IMR-90 (cell line): ENCODE results near the gene CHRM4. TPM values are rescaled to one million over a fixed set of nuclear protein-coding genes. Genes with fewer than 3 reads are reported as not detected.

Source experiments
- ATAC-seq: fragments of 200-7000 bp; cut with Tn5 transposase; 2 replicates; pipeline ENCODE4 v1.9.1; 2020; ENCODE audit warnings: low read depth, mild to moderate bottlenecking, moderate library complexity
- BruUV-seq: library from RNA; stranded (reverse); fragments of 400-500 nt; replicated peaks from 2 replicates; lab custom pipeline; 2021; lab: Mats Ljungman, UMichigan
- CTCF ChIA-PET: fragments of 300-600 bp; formaldehyde crosslinking; extraction: SDS; loops from one replicate; lab custom pipeline; 2021; ENCODE audit warnings: antibody characterized with exemption; lab: Yijun Ruan, JAX
- POLR2A ChIA-PET: fragments of 300-600 bp; sonication (Branson Sonifier 250); formaldehyde crosslinking; loops from one replicate; lab custom pipeline; 2022; ENCODE audit warnings: antibody characterized with exemption; ENCODE audit not compliant: unreplicated experiment; lab: Charles Lee
- DNase-seq: peaks from one replicate; pipeline ENCODE4 v3.0.0; 2013
- H2AFZ ChIP-seq: replicated peaks from 2 replicates; pipeline ENCODE3; 2013; ENCODE audit warnings: low read length, mild to moderate bottlenecking; ENCODE audit not compliant: poor library complexity
- H2AK5ac ChIP-seq: 2 replicates; pipeline ENCODE4 v1.6.1; 2013; ENCODE audit warnings: low read depth, low read length, inconsistent platforms
- H2AK9ac ChIP-seq: replicated peaks from 2 replicates; pipeline ENCODE3; 2013; ENCODE audit warnings: mild to moderate bottlenecking, low read depth, low read length, moderate library complexity; ENCODE audit not compliant: poor library complexity
- H2BK120ac ChIP-seq: 2 replicates; pipeline ENCODE4 v1.6.1; 2013; ENCODE audit warnings: low read depth, low read length, inconsistent platforms
- H2BK15ac ChIP-seq: 3 replicates; pipeline ENCODE4 v1.6.1; 2013; ENCODE audit warnings: low read depth, low read length, inconsistent platforms
- H2BK20ac ChIP-seq: 2 replicates; pipeline ENCODE4 v1.6.1; 2013; ENCODE audit warnings: low read depth, mild to moderate bottlenecking, inconsistent platforms, low read length, moderate library complexity
- H2BK5ac ChIP-seq: 2 replicates; pipeline ENCODE4 v1.6.1; 2013; ENCODE audit warnings: mild to moderate bottlenecking, low read depth, low read length, inconsistent platforms; ENCODE audit not compliant: poor library complexity, severe bottlenecking
- H3K14ac ChIP-seq: replicated peaks from 2 replicates; pipeline ENCODE4 v1.6.1; 2013; ENCODE audit warnings: low read depth, low read length, inconsistent platforms
- H3K18ac ChIP-seq: 2 replicates; pipeline ENCODE4 v1.6.1; 2013; ENCODE audit warnings: low read depth, low read length, control low read depth
- H3K23ac ChIP-seq: 2 replicates; pipeline ENCODE4 v1.6.1; 2013; ENCODE audit warnings: low read depth, low read length, inconsistent platforms
- H3K27ac ChIP-seq: 2 replicates; pipeline ENCODE4 v1.5.1; 2013; ENCODE audit warnings: mild to moderate bottlenecking, control low read depth, low read length; ENCODE audit not compliant: insufficient read depth
- H3K27me3 ChIP-seq: 2 replicates; pipeline ENCODE4 v1.6.1; 2013; ENCODE audit warnings: low read length; ENCODE audit not compliant: control insufficient read depth, insufficient read depth
- H3K36me3 ChIP-seq: 2 replicates; pipeline ENCODE4 v1.6.1; 2013; ENCODE audit warnings: low read length, mixed read lengths; ENCODE audit not compliant: control insufficient read depth, insufficient read depth
- H3K4ac ChIP-seq: 2 replicates; pipeline ENCODE4 v1.6.1; 2013; ENCODE audit warnings: low read depth, low read length, inconsistent platforms
- H3K4me1 ChIP-seq: 2 replicates; pipeline ENCODE4 v1.6.1; 2013; ENCODE audit warnings: low read length, mixed read lengths; ENCODE audit not compliant: control insufficient read depth, insufficient read depth
- H3K4me2 ChIP-seq: 2 replicates; pipeline ENCODE4 v1.6.1; 2013; ENCODE audit warnings: low read depth, mild to moderate bottlenecking, control low read depth, low read length, moderate library complexity
- H3K4me3 ChIP-seq: 2 replicates; pipeline ENCODE4 v1.5.1; 2013; ENCODE audit warnings: low read depth, mild to moderate bottlenecking, control low read depth, low read length, moderate library complexity; ENCODE audit not compliant: insufficient read depth
- H3K56ac ChIP-seq: 2 replicates; pipeline ENCODE4 v1.6.1; 2013; ENCODE audit warnings: low read length, inconsistent platforms; ENCODE audit not compliant: insufficient read depth; ENCODE audit errors: extremely low read depth
- H3K79me1 ChIP-seq, 2 experiments: 2 replicates each; pipeline ENCODE4 v1.6.1; 2013; ENCODE audit warnings: low read length in 2 of 2, inconsistent platforms in 1 of 2, low read depth in 1 of 2
- H3K9ac ChIP-seq: 2 replicates; pipeline ENCODE4 v1.6.1; 2013; ENCODE audit warnings: low read depth, low read length, control low read depth
- H3K9me1 ChIP-seq: 2 replicates; pipeline ENCODE4 v1.6.1; 2013; ENCODE audit warnings: low read length, inconsistent platforms; ENCODE audit not compliant: insufficient read depth
- H3K9me3 ChIP-seq: 2 replicates; pipeline ENCODE4 v1.6.1; 2013; ENCODE audit warnings: low read length; ENCODE audit not compliant: control insufficient read depth, insufficient read depth
- H4K20me1 ChIP-seq: 2 replicates; pipeline ENCODE4 v1.6.1; 2013; ENCODE audit warnings: low read length, inconsistent platforms; ENCODE audit not compliant: insufficient read depth
- H4K5ac ChIP-seq: 2 replicates; pipeline ENCODE4 v1.6.1; 2013; ENCODE audit warnings: mild to moderate bottlenecking, low read depth, low read length, control low read depth
- H4K8ac ChIP-seq, 2 experiments: 2 replicates each; pipeline ENCODE4 v1.6.1; 2013; ENCODE audit warnings: low read depth in 2 of 2, low read length in 2 of 2, control low read depth in 1 of 2, inconsistent platforms in 1 of 2
- H4K91ac ChIP-seq: 2 replicates; pipeline ENCODE4 v1.6.1; 2013; ENCODE audit warnings: low read depth, low read length, inconsistent platforms; ENCODE audit not compliant: insufficient read depth
- BHLHE40 ChIP-seq: fragments of 150-350 bp; IDR thresholded peaks from 2 replicates; pipeline ENCODE4 v1.6.1; 2016; ENCODE audit warnings: mild to moderate bottlenecking, low read depth, low read length
- CTCF ChIP-seq: conservative IDR thresholded peaks from 2 replicates; pipeline ENCODE4 v1.5.1; 2012; ENCODE audit warnings: mild to moderate bottlenecking, low read depth, low read length, improper control_type of control experiment
- RAD21 ChIP-seq: IDR thresholded peaks from 2 replicates; pipeline ENCODE4 v1.6.1; 2012; ENCODE audit warnings: low read length, improper control_type of control experiment
- WGBS, 2 experiments: methylation state at CpG; one replicate each; pipeline versions ENCODE4 v1.1.5 to v1.1.7; 2013; ENCODE audit warnings: missing lambda C conversion rate in 2 of 2; ENCODE audit not compliant: insufficient read length in 1 of 2; ENCODE audit errors: extremely low coverage in 2 of 2; 5-methylcytosine and 5-hydroxymethylcytosine counted together
- dilution Hi-C: fragments of 300-500 bp; cut with HindIII; formaldehyde crosslinking; loops from one replicate; pipeline ENCODE4 v1.14.3; 2018; ENCODE audit warnings: low sequenced_read_pairs; ENCODE audit not compliant: unreplicated experiment
- in situ Hi-C: fragments of 300-500 bp; cut with MboI; formaldehyde crosslinking; loops from 3 replicates; pipeline ENCODE4 v1.14.3; 2019; ENCODE audit warnings: low sequenced_read_pairs, inconsistent platforms, mixed read lengths
- intact Hi-C: fragments of 100-400 bp; cut with micrococcal nuclease; formaldehyde crosslinking; loops from 2 replicates; pipeline ENCODE4 v1.10.0; 2022
- polyA plus RNA-seq, 3 experiments: library from polyadenylated mRNA; depleted of rRNA; stranded (reverse); fragments of >200 nt; gene quantifications; 2 replicates each; pipeline ENCODE4 v1.2.3, GENCODE V29; 2012; ENCODE audit warnings: low replicate concordance in 1 of 3
- total RNA-seq: library from RNA; depleted of rRNA; stranded (reverse); fragments of >200 nt; gene quantifications from 2 replicates; pipeline ENCODE4 v1.2.3, GENCODE V29; 2012

Gene CHRM4
- total and polyA plus RNA-seq, 2 of the 4 experiments (the other 2 are of a cell fraction): 0.09 to 0.18 TPM

- no peak overlapping the region for H2BK15ac ChIP-seq
- H2AK9ac ChIP-seq: peak overlapping the region; percentile 98
- no peak overlapping the region for H4K5ac ChIP-seq
- peak overlapping the region; percentile 98 for H3K4me3 ChIP-seq
- H3K79me1 ChIP-seq: peaks cover 21 to 64% of the 10 kb centered on the region in 2 experiments
- H2AFZ ChIP-seq: peak overlapping the region; percentile 59
- no peak overlapping the region for H2BK5ac ChIP-seq
- no peak for TF ChIP-seq RAD21
- TF ChIP-seq CTCF: no peak
- TF ChIP-seq BHLHE40: no peak
- H4K20me1 ChIP-seq: peaks cover 29% of the 10 kb centered on the region
- intact Hi-C loops: loop anchor here (1.0 kb wide), 1 partner anchor 32 kb away; no protein-coding TSS in a partner anchor
- peak overlapping the region; percentile 81; the same call in 1 of the 2 replicates for H3K9ac ChIP-seq
- H3K18ac ChIP-seq: no peak overlapping the region
- H3K9me3 ChIP-seq: no peaks in the 10 kb centered on the region
- no peaks in the 10 kb centered on the region for H3K36me3 ChIP-seq
- H3K4ac ChIP-seq: peak overlapping the region; percentile 78; the same call in 1 of the 2 replicates
- H3K27me3 ChIP-seq: no peaks in the 10 kb centered on the region
- WGBS, 2 experiments: 76% methylated on average over 7 of the region's 18 CpGs; no CpG with 5 or more reads in 1 of the 2 experiments
- peak overlapping the region; percentile 83 for H2AK5ac ChIP-seq
- H4K91ac ChIP-seq: no peak overlapping the region
- H3K23ac ChIP-seq: peak overlapping the region; percentile 96
- CTCF ChIA-PET: no interaction called here
- DNase-seq: no peak
- H2BK20ac ChIP-seq: no peak overlapping the region
- dilution Hi-C loops: no loop called here
- H3K27ac ChIP-seq: no peak overlapping the region
- POLR2A ChIA-PET: no interaction called here
- no TSS peak for BruUV-seq
- no peak overlapping the region for H2BK120ac ChIP-seq
- no peak overlapping the region for H3K56ac ChIP-seq
- no peak overlapping the region for H4K8ac ChIP-seq
- peak overlapping the region; percentile 91; the same call in 1 of the 2 replicates for H3K14ac ChIP-seq
- peak overlapping the region; percentile 99 for H3K4me2 ChIP-seq
- peaks cover 17% of the 10 kb centered on the region for H3K4me1 ChIP-seq
- in situ Hi-C loops: no loop called here
- no peak for ATAC-seq
- H3K9me1 ChIP-seq: peaks cover 7% of the 10 kb centered on the region
These were observed 42.8 kb downstream of the CHRM4 start for GRCh38 chr11:46348566-46349401.
